ENCODE results near the gene AXIN1.

The AXIN1 gene

DNA sequence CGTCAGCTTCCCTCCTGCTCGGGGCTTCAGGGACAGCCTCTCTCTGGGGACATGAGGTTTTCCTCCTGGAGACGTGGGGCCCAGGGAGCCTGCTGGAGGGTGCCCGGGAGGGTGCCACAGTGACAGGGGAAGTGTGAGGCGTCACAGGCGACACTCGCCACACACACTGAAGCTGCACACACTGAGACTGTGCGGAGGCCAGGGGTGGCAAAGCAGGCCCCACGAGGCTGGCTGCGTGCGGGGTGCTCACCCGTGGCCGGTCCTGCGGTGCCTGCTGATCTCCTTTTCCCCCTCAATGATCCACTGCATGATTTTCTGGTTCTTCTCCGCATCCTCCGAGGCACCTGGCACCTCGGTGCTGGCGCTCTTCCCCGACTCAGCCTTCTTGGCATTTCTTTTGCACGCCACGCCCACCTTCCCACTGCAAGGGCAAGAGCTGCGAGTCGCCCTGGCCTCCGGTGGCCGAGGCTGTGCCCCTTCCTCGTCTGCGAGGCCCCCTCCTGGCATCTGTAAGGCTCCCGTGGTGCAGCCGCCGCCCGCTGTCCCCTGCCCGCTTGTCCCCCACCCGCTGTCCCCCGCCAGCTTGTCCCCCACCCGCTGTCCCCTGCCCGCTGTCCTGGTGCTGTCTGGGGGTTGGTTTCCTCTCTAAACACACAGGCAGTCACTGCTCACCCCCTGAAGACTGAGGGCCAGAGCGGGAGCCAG lies 55.6 kb downstream of the AXIN1 start:
- DNase-seq = no peak

DNA sequence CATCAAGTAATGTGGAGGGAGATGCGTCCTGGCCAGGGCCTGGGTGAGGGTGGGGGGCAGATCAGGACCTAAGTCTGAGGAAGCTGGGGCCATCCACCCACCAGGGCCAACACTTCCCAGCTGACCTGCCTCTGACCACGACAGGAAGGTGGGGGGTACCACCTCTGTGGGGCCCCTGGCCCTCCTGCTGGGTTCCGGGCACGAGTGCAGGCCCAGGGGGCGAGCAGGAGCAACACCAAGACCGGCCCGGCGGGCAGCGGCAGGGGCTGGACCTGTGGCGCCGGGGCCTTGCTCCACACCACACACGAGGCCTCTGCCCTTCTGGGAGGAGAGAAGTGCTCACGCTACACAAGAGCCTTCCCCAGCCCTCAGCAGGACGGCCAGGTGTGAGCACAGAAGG lies 56.2 kb downstream of the AXIN1 start:
- no peak for DNase-seq

DNA sequence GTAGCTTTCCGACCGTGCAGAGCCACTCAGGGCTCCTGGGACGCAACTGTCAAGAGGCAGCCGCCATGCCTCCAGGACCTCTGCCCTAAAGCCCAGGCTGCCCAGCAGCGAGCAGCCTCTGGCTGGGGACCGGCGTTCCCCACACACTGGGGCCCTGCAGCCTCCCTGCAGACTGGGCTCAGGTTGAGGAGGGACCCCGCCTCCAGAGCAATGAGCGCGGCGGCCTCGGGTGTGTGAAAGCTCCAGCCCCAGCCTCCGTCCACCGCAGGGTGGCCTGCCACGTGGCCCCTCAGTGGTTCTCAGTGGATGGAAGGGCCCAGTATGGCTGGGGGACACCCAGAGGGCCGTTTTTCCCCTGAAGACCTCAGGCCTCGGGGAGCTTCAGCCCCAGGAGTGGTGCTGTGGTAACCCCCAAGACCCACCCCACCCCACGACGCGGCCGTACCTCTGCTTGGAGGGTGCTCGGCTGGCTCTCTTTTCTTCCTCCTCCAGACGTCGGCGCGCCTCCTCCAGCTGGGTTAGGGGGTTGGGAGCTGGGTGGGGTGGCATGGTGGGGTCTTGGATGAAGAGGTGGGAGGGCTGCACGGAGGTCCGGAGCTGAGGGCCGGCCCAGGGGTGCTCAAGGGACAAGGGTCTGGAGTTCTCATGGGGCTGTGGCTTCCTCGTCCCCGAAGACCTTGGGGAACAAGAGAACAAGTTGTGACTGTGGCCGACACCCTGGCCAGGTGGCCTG lies 59.3 kb downstream of the AXIN1 start:
- DNase-seq = no peak

DNA sequence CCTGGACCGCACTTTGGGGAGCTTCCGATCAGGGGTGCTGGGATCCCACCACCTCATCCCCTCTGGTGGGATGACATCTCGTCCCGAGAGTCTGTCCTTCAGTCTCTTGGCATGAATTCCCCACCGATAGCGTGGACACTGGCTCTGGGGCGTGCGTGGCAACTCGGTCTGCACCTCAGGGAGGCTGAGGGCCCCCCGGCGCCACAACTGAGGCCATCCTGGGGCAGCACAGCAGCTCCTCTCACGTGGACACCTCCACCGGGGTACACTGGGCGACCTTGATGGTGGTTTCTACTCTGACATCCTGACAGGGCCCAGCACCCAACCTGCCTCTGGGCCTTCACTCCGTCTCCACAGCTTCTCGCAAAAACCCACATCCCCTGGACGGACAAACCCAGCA lies 61.0 kb downstream of the AXIN1 start:
- no peak for DNase-seq

DNA sequence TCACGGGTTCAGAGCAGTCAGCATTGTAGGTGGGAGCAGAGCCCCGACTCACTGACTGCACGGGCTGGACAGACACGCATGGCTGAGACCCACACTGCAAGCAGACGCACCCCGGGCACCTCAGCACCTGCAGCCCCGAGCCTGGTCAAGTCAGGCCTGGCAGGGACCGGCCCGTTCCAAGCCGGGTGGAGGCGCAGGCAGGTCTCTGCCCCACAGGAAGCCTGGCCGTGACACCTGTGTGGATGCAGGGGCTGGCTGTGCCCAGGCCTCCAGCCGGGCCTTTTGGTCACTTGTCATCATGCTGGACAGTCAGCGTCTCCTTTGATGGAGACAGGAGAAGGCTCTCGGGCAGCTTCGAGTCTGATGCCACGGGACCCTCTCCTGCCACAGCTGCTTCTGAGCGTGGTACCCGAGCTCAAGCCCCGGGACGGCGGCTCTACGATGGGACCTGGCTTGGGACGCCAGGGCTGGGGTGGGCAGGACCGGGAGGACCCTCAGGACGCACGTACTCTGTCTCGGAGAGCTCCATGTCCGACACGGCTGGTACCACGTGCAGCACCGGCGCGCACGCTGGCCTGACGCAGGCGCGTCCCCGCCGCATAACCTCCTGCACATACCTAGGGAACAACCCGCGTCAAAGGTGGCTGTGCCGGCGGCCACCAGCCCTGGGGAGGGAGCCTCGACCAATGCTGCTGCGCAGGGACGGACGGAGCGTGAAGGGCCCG lies 61.7 kb downstream of the AXIN1 start:
- no peak for DNase-seq

DNA sequence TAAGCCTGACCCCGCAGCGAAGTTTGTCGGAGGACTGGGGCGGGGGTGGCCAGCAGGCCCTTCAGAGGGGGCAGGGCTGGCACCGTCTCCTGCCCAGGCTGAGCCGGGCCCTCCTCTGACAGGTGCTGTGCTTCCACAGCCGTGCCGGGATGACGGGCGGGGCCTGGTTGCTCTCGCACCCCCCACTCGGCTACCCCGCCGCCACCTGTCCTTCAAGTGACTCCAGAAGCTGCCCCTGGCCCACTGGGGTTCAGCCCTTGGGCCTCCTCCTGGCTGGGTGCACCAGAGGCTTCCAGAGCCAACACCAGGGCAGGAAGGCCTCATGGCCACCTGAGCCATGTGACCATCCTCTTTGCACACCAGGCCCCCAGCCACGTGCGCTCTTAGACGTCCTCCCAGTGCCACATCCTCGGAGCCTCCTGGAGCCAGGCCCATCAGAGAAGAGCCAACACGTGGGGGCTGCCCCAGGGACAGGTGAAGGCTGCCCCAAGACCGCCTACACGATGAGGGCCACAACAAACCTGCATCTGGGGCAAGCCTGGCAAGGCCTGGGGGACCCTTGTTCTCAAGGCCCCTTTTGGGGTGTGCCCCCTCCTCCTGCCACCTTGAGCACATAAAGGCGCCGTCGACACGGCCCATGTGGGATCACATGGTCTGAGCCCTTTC lies 62.4 kb downstream of the AXIN1 start:
- DNase-seq = no peak

DNA sequence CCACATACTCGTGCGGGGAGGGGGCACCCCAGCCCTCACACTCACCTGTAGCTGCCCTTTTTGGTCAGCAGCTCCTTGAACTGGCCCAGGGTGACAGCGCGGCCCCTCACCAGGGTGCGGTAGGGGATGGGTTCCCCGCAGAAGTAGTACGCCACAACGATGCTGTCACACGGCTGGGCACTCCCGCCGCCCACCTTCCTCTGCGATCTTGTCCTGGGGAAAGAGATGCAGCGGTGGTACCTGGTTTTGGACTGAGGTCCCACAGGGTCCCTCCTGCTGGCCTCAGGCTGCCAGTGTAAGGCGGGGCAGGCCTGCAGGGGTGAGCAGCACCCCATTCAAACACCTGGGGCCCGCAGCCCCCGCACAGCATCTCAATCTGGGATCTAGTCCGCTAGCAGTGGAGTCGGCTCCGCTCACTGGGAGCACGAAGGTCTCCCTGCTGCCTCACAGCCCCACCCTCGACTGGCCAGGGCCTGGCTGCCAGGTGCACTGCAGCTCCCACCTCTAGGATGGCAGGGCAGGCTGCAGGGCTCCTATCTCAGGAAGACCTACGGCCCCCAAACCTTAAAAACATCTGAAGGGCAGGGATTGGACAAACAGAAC lies 63.0 kb downstream of the AXIN1 start:
- no peak for DNase-seq

DNA sequence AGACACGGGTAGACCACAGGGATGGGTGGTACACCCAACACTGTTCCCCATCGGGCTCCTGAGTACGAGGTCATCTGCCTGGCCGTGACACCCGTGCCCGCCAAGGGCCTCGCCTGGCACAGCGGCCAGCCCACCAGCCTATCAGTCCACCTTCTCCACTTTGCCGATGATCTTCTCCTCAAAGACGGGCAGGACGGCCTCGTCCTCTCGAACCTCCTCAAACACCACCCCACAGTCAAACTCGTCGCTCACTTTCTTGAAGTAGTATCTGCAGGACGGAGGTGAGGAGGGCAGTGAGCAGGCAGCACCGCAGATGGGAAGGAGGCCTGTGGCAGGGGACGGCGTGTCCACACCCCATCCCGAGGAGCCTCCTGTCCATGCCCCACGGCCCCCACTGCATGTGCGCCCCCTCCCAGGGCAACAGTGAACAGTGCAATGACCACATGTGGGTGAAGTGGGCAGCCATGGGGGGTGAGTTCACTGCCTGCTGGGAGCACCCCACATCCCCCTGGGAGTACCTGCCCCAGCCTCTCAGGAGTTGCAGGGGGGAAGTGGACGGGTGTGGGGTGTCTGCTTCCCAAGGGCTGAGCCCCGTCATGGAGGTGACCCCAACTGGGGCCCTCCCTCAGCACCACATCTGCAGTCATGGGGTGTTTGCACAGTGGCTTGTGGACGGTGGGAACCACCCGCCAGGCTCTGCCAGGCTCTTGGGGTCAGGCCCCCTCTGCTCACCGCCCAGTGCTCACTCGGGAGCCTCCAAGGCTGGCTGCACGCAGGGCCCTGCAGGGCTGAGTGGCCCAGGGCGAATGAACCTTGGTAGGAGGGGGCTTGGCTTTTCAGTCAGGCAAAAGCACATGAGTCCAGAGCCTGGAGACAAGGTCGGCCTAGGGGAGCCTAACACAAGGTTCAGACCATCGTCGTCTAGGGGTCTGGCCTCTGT lies 64.3 kb downstream of the AXIN1 start:
- no peak for DNase-seq

DNA sequence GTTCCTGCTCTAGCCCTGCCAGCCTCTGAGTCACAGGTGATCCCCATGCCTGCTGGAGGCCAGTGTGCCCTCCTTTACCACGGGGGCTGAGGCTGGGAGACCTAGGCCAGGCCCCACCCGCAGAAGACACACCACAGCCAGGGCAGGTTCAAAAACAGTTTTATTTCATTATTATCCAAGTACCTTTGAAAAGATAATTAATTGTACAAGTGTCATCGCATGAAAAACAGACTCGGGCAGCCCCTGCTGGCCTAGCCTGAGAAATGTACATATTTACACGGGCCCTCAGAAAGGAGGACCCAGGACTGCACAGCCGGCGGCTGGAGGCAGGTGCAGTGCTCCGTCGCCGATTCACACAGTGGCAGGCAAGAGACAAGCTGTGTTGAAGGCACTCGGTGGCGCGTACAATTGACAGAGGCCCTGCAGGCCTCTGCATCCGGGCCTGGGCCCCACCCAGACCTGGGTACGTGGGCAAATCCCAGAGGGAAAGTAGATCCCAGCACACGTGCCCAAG lies 65.2 kb downstream of the AXIN1 start:
- DNase-seq = no peak

DNA sequence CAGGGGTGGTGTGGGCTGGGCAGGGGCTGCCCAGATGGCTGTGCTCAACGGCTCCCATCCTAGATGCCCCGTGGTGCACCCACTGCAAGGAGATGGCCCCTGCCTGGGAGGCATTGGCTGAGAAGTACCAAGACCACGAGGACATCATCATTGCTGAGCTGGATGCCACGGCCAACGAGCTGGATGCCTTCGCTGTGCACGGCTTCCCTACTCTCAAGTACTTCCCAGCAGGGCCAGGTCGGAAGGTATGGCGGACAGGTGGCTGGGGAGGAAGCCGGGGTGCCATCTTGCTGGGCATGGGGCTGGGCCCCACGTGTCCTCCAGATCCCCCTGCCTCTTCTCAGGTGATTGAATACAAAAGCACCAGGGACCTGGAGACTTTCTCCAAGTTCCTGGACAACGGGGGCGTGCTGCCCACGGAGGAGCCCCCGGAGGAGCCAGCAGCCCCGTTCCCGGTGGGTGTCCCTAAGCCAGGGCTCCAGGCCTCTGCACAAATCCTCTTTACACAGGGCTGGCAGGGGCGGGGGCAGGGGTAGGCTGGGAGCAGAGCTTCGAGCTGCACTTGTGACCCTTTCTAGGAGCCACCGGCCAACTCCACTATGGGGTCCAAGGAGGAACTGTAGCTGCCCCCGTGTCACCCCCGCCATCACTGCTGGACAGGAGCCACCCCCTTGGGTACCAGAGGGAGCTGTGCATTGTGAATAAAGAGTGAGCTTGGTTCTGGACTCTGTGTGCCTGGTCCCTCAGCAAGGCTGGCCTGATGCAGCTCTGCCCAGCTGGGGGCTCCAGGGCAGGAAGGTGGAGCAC lies 65.8 kb downstream of the AXIN1 start:
- DNase-seq = no peak

DNA sequence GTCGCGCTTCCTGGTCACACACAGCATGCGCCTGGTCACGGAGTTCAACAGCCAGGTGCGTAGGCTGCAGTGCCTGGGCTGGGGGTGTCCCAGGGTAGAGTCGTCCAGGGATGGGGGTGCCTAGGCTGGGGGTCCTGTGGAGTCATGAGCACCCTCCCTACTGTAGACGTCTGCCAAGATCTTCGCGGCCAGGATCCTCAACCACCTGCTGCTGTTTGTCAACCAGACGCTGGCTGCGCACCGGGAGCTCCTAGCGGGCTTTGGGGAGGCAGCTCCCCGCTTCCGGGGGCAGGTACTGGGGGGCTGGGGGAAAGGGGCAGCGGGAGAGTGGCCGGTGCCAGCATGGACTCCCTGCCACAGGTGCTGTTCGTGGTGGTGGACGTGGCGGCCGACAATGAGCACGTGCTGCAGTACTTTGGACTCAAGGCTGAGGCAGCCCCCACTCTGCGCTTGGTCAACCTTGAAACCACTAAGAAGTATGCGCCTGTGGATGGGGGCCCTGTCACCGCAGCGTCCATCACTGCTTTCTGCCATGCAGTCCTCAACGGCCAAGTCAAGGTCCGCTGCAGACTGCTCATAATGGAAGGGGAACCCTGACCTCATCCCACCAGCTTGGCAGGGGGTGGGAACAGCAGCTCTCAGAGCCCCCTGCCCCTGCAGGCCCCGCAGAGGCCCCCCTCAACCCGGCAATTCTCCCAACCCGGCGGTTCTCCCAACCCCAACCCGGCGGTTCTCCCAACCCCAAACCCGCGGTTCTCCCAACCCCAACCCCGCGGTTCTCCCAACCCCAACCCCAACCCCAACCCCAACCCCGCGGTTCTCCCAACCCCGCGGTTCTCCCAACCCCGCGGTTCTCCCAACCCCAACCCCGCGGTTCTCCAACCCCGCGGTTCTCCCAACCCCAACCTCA lies 67.1 kb downstream of the AXIN1 start:
- no peak for DNase-seq

DNA sequence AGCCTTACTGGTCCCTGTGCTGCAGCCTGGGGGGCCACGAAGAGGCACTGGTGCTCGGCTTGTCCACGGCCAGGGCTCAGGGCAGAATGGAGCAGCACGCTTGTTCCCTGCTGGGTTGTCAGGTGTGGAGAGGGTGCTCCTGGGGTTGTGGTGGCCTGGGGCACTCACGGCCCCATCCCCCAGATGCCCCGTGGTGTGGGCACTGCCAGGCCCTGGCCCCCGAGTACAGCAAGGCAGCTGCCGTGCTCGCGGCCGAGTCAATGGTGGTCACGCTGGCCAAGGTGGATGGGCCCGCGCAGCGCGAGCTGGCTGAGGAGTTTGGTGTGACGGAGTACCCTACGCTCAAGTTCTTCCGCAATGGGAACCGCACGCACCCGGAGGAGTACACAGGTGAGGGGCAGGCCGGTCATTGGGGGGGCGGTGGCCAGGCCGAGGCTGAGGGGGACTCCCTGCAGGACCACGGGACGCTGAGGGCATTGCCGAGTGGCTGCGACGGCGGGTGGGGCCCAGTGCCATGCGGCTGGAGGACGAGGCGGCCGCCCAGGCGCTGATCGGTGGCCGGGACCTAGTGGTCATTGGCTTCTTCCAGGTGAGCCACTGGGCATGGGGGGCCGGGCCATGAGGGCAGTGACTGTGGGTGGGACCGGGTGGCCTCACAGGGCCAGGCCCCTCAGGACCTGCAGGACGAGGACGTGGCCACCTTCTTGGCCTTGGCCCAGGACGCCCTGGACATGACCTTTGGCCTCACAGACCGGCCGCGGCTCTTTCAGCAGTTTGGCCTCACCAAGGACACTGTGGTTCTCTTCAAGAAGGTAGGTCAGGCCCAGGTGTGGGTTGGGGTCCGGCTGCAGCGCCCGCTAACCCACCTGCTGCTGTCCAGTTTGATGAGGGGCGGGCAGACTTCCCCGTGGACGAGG lies 68.1 kb downstream of the AXIN1 start:
- DNase-seq = no peak

DNA sequence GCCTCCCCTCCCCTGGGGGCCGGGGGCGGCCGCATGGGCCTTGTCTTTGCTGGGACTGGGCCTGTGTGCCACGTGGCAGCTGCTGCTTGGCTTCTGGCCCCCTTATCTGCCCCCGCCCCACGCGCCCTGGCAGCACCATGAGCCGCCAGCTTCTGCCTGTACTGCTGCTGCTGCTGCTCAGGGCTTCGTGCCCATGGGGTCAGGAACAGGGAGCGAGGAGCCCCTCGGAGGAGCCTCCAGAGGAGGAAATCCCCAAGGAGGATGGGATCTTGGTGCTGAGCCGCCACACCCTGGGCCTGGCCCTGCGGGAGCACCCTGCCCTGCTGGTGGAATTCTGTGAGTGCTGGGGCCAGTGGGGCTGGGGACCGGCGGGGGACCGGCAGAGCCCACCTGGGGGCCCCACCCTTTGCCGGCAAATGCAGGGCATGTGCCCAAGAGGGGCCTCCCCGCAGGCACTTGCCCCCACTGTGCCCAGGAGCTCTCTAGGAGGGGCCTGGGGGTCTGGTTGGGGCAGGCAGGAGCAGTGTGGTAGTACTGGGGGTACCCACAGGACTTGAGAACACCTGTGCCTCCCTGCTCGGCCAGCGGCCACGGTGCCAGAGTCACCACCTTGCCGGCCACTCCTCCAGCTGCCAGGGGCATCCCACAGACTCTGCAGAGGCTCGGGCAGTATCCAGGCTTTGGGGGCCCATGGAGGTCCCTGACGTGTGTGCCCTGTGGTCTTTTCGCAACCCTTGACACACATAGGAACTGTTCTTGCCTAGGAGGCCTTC lies 69.3 kb downstream of the AXIN1 start, which contains the start of gene PDIA2:
Gene PDIA2, plus strand, starts transcription at position 132 of the 773 bp plus-strand sequence. Its CDS starts 6 bp downstream, at position 138.
- no peak for DNase-seq

DNA sequence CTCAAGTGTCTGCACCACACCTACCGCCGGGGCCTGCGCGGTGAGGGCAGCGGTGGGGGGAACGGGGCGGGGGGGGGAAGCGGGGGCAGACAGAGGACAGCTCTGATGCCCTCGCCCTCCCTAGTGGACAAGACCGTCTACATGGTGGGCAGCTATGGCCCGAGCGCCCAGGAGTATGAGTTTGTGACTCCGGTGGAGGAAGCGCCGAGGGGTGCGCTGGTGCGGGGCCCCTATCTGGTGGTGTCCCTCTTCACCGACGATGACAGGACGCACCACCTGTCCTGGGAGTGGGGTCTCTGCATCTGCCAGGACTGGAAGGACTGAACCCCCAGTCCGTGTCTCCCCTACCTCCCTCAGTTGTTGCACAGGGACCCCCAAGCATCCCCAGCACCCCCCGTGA lies 70.0 kb downstream of the AXIN1 start:
- no peak for DNase-seq

DNA sequence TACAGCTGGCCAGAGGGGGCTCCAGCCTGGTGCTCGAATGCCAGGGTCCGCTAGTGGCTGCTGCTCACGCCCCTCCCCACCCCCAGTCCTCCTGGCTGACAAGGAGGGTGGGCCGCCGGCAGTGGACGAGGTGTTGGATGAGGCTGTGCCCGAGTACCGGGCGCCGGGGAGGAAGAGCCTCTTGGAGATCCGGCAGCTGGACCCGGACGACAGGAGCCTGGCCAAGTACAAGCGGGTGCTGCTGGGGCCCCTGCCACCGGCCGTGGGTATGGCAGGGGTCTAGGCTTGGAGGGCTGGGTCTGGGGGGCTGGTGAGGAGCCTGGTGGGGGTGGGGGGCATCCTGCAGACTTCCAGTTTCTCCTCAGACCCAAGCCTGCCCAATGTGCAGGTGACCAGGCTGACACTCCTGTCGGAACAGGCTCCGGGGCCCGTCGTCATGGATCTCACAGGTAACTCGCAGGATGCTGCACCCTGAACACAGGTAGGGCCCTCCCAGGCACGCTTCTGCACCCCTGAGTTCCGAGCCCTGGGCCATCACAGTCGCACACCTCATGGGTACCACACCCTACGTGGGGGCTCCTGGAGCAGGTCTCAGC lies 70.8 kb downstream of the AXIN1 start:
- DNase-seq = no peak

DNA sequence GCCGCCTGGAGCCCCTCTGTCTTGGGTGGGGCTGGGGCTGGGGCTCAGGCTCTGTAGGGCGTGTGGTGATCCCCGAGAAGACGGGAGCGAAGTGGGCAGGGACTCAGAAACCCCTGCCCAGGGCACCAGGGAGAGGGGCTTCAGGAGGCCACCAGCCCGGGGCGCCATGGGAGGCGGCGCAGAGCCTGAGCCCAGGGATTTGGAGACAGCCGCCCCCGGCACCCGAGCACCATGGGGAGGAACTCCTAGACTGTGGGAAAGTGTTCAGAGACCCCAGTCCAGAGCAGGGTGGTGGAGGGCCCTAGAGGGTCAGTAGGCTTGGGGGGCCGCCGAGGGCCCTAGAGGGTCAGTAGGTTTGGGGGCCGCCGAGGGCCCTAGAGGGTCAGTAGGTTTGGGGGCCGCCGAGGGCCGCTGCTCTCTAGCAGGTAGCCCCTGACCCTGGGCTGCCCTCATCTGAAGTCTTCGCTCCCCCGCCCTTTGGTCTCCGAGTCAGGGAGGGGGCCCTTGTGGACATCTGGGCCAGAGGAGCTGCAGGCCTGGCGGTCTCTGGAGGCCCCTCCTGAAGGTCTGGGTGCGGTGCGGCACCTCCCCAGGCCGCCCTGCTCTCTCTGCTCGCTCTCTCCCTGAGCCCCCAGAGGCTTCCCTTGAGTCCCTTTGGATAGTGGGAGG lies 71.4 kb downstream of the AXIN1 start:
- no peak for DNase-seq
